HTR-8/SVneo (cell line): ENCODE data around the gene LRRC56.

Experiments used
- DNase-seq: peaks from one replicate; pipeline ENCODE4 v3.0.0; 2011; ENCODE audit warnings: low spot score, mixed read lengths; ENCODE audit not compliant: insufficient read length
- FAIRE-seq: peaks from 2 replicates; lab custom pipeline; 2011; peaks lifted over from hg19 to GRCh38; lab: Jason Lieb, UNC

LRRC56 gene

DNA sequence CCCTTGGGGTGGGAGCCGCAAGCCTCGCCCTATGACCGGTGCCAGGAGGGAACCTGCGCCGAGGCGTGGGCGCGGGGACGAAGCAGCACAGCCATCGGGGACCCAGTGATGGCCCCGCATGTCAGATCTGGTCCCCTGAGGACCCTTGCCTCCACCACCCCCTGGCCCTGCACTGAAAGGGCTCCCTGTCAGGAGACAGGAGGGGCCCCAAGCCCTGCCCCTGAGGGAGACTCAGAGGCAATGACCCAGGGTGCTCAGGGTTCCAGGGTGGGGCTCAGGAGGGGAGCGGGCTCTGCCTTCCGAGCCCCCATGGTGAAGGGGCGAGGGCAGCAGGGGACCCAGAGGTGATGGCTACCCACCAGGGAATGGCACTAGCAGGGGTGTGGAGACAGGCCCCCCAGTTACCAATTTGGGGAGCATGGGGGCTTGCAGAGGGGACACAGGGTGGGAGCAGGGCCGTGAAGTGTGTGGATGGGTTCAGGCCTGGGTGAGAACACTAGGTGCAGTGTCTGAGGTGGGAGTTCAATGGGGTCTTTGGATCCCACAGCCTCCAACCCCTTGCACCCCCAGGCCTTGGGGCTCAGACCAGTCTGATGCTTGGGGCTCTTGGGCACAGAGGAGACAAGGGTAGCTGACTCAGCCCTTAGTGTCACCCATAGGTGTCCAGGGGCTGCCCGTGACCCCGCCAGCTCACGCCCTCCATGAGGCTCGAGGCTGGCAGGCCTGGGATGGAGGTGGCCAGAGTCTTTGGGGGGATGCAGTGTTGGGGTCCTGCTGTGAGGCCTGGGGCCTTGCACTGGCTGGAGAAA, 499 bp downstream of the LRRC56 start:
- DNase-seq = no peak
- no peak for FAIRE-seq

DNA sequence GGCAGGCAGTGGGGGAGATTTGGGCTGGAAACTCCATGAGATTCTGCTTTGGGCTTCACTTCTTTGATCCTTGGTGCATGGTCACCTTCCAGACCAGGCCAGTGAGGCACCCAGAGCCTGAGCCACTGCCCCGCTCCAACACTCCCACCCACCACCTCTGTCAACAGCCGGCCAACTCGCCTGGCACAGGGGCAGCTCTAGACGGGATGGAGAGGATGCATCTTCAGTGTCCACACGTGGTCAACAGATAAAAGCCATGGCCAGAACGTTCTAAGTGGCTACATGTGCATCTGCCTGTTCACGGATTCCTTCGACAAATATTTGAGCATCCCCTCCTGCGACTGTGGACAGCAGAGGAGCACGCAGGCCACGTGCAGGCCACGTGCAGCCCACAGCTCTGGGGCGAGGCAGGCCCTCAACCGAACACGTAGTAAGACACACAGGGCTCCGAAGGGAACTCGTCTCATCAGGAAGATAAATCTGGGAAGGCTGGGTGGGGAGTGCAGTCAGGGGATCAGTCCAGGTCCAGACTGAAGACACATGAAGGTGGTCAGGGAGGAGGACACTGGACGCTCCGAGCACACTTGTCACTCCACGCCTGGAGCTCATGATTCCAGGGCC, 1.2 kb downstream of the LRRC56 start:
- no peak for FAIRE-seq
- DNase-seq = no peak

DNA sequence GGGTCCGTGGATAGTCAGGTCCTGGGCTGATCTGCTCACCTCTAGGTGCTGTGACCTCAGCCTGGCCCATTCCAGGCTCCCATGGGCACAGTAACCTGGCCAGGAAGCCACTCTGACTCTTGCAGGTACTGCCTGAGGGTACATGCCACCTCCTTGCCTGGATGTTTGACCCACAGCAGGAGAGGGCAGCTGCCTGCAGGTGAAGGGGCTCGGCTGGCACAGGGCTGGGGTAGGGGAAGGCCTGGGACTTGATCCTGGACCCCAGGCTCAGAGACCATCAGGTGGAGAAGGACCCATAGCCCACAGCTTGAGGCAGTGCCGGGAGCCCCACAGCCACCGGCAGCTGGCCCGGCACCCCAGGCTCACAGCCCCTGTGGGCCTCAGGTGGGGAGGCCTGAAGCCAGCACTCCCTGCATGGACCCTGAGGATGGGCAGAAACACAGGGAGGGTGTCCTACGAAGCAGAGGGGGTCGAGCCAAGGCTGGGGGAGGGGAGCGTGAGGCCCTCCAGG, 2.7 kb downstream of the LRRC56 start:
- DNase-seq = no peak
- no peak for FAIRE-seq

DNA sequence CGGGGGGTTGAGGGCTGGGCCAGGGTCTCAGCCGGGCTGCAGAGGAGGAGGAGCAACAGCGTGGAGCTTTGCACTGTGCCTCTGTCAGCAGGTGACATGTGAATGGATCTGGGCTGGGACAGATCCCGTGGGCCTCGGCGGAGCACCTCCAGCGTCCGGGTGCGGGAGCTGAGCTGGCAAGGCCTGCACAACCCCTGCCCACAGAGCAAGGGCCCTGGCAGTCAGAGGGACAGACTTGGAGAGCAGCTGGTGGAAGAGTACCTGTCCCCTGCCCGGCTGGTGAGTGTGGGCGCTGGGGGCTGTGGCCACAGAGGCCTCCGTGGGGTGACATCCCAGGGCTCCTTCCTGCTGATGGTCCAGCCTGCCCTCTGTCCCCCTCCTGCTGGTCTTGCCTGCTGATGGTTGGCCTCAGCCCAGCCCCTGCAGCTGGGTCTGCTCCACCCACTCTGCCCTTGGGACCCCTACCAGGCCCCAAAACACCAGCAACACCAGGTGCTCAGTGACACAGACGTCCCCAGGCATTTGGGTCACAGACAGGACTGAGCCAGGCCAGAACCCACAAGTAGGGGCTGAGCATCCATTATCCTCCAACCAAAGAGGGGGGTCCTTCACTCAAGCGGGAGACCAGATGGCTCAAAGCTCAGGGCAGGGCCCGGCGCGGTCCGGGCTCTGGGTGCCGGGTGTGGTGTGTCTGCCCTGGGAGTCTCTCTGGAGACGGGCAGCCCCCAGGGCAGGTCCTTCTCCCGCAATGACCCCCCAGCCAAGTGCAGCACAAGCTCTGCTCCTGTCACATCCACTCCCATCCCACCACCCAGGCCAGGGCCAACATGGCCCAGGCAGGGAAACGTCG, 3.5 kb downstream of the LRRC56 start:
- no peak for FAIRE-seq

DNA sequence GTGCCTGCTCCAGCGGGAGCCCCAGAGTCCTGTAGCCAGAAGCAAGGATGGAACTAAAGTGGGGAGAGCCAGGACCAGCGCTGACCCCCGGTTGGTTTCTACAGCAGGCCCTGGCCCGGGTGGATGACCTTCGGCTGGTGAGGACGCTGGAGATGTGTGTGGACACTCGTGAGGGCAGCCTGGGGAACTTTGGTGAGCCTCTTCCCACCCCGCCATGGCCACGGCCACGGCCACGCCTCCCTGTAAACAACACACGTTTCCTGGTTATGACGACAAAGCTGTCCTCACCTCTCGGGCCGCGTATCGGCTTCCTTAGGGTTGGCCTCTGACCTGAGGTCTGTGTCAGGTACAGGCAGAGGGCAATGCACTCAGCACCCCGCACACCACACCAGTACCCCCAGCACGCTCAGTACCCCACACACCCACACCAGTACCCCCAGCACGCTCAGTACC, 4.1 kb downstream of the LRRC56 start:
- DNase-seq (no peak), FAIRE-seq (no peak)

More for the DNA sequence above, 3.5 kb downstream of the LRRC56 start:
- DNase-seq = no peak

DNA sequence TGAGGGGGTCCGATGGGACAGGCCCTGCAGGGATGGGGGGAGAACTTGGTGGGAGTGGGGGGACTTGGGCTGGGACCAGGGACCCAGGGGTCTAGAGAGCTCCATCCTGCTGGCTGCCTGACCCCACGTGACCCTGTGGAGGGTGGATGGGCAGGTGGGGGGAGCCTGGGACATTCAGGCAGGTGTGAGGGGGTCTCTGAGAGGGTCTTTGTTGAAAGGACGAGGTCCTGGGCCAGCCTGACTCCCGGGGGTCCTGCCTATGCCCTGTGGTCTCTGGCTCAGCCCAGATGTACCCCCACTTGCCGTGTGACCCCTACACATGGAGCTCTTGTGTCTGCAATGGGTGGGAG, 7.5 kb downstream of the LRRC56 start:
- DNase-seq = no peak

DNA sequence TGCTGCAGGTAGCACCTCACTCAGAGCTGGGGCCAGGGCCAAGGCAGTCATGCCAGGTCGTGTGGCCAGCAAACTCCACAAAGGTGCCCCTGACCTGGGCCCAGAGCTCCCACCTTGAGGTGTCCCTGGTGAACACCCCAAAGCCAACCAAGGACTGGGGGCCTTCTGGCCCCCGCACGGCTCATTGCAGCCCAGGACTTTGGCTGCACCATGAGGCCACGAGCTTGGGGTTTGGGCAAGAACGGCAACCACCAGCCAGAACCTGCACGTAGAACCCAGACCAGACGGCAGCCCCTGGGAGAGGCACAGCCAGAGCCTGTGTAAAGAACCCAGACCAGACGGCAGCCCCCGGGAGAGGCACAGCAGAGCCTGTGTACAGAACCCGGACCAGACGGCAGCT, 7.8 kb downstream of the LRRC56 start:
- DNase-seq (no peak), FAIRE-seq (no peak)

More for the DNA sequence above, 7.5 kb downstream of the LRRC56 start:
- no peak for FAIRE-seq

DNA sequence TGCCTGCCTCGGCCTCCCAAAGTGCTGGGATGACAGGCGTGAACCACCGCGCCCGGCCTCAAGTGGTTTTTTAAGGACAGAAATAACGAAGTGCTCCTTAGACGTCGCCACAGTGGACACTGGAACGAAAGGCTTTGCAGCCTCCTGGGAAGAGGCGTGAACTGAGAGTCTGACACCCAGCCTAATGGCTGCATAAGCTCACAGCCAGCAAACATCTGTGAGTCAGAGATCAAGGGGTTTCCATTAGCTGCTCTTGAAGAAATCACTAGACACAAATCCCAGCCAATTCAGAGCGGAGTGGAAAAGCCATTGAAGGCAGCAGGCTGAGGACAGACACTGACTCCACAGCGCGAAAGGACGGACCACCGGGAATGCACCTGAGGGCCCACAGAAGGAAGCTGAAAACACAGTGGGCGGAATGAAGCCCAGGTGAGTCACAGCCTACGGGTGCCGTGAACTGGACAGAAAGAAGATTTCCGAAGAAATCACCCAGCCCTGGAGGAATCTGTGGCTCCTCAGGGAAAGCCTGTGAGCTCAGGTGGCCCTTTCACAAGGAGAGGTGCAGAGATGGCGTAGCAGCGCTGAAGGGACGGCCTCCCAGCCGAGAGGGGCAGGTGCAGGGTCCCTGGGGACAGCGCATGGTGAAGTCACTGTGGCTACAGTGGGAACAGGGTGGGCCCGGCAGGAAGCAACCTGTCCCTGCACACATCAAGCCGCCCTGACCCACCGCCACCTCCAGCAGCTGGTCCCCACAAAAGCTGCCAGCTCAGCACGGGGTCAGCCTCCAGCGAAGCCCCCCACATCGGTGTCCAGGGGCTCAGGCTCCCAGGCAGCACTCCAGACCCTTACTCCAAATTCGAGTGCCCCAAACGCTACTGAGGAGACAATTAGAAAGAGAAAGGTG, 11.6 kb downstream of the LRRC56 start:
- no peak for FAIRE-seq
- DNase-seq = no peak

DNA sequence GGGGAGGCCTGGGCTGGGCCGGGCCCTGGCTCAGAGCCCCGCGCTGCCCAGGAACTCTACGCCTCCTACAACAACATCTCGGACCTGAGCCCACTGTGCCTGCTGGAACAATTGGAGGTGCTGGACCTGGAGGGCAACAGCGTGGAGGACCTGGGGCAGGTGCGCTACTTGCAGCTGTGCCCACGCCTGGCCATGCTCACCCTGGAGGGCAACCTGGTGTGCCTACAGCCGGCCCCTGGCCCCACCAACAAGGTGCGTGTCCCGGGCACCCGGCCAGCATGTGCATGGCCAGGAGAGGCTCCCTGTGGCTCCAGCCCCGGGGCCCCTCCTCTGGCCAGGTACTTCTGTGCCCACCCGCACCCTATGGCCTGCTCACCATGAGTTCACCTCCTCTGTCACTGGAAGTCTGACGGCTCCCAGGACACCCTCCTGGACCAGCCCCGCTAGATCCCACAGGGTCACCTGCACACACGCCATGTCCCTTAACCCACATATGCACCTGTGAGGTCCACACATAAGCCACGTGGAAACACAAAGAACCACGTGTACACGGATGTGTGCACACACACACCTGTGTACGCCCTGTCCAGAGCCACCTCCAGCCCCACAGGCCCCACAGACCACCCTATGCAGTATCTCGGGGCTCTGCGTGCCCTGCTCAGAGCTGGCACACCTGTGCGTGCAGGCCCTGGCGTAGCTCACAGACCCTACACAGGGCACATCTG, 12.9 kb downstream of the LRRC56 start:
- no peak for FAIRE-seq

DNA sequence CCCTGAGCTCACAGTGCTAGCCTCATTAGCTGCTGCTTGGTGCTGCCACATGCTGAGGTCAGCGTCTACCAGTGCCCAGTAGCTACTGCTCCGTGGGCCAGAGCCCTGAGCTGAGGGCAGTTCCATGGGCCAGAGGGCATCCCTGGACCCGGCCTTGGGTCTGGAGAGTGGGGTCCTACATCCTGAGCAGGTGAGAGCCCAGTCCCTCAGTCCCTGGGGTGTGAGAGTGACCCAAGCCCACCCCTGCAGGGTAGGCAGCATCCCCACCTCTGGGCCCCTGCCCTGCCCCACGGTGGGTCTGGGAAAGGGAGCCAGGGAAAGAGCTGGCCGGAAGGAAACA, 13.4 kb downstream of the LRRC56 start:
- DNase-seq = no peak
- FAIRE-seq = no peak

More for the DNA sequence above, 12.9 kb downstream of the LRRC56 start:
- no peak for DNase-seq

DNA sequence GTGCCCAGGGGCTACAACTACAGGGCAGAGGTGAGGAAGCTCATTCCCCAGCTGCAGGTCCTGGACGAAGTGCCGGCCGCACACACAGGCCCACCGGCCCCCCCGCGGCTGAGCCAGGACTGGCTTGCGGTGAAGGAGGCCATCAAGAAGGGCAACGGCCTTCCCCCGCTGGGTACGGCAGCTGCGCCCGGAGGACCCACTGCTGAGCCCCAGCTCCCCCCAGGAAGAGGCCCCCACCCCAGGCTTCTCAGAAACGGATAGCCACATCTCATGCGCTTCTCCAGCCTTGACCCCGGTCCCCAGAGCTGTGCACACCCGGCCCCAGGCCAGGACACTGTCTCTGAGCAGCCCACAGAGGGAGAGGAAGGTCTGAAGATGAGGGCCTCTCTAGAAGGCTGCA, 13.8 kb downstream of the LRRC56 start:
- DNase-seq (no peak), FAIRE-seq (no peak)

DNA sequence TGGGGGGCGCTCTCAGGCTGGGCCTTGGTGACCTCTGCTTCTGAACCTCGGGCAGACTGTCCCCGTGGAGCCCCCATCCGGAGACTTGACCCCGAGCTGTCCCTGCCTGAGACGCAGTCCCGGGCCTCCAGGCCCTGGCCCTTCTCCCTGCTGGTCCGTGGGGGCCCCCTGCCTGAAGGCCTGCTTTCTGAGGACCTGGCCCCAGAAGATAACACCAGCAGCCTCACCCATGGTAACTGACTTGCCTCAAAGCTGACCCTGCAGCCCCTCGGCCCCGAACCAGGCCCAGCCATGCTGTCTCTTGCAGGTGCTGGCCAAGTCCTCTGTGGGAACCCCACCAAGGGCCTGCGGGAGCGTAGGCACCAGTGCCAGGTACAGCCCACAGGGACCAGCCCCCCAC, 14.3 kb downstream of the LRRC56 start:
- FAIRE-seq (no peak), DNase-seq (no peak)

DNA sequence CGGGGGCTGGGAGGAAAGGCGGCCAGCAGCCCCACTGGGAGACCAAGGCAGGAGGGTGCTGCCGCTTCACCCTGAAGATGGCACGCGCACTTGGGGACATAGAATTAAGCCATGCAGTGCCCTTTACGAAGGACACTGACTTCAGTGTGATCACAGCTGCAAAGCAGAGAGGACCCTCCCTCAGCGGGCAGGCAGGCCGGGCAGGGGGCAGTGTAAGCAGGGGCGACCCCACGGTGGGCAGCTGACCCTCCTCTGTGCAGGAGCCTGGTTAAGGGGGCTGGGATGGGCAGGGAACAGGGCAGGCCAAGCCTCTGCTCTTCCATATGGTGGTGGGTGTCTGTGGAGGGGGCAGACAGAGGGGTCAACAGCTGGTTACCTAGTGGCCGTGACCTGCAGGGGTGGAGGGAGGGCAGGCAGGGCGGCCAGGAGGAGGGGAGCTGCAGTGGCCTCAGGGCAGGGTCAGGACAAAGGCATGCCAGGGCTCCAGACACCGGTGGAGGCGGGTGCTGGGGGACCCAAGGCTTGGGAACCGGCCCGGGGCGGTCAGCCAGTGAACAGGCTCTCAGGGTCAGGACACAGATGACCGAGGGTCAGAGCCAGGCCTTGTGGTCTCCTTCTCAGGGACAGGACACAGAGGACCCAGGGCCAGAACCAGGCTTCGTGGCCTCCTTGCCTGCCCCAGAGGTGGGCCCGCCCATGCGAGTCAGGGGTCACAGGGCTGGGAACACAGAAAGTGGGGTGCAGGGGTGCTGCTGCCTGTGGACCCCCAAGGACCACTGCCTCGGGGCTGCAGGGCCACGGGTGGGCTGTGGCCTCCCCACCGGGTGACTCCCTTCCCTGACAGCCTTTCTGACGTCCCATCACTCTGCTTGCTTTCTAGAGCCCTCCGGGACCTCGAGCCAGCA, 16.0 kb downstream of the LRRC56 start:
- FAIRE-seq = no peak
- no peak for DNase-seq

DNA sequence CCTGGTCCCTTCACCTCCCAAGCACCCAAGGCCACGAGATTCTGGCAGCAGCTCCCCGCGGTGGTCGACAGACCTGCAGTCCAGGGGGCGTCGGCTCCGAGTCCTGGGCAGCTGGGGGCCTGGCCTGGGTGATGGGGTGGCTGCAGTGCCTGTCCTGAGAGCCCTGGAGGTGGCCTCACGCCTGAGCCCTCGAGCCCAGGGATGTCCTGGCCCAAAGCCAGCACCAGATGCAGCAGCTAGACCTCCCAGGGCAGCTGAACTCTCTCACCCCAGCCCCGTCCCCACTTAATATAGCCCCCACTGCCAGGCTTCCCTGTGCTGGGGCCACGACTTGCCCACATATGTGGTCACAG, 16.6 kb downstream of the LRRC56 start:
- no peak for DNase-seq
- no peak for FAIRE-seq

DNA sequence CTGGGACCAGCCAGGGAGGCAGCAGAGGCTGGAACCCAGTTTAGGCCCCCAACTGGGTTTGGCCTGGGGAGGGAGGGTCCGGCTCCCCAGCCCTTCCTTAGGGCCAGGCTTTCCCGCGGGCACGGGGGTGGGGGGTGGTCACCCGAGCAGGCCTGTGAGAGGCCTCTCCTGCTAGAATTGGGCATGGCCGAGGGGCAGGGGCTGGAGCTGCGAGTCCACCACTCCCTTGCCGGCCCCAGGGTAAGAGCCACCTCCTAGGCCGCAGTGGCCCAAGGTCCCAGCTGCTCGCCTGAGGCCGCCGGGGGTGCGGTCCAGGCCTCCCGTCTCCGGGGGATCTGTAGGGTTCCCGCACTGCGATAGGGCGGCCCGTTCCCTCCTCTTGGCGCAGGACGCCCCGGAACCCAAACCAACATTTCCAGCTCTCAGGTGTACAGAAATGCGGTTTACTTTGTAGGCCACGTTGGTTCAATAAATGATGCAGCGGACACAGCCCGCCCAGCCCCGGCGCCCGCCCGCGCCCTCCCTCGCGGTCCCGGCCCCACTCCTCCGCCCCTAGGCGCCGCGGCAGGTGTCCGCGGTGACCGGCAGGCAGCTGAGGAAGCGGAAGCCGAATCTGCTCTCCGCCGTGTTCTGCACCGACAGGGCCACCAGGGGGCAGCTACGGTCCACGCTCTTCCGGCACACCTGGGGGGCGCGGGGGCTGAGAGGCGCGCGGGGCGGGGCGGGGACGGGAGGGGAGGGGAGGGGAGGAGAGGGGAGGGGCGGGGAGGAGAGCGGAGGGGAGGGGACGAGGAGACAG, 17.3 kb downstream of the LRRC56 start:
- FAIRE-seq (peak; percentile 60), DNase-seq (peak; percentile 71)

DNA sequence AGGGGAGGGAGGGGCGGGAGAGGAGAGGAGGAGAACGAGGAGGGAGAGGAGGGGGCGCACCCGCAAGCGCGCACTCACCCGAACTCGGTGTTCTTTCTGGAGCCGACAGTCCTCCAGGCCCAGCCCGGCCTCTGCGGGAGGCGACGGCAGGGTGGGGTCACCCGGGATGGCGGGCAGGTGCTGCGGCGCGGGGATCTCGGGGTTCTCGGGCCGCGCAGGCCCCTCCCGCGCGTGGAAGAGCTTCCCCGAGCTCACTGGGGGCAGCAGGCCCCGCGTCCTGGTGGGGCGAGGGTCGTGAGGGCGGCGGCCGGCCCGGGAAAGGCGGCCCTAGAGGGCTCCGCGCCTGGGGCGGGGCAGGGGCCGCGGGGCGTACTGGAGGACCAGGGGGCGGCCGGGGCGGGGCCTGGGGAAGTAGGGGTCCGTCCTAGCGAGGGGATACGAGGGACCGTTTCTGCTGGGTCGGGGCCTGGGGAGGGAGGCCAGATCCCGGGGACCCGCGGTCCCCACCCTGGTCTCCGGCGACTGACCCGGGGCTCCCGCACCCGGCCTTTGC, 18.0 kb downstream of the LRRC56 start:
- FAIRE-seq = no peak
- DNase-seq = no peak
